ENCODE data around the gene NEK7. TPM values are rescaled to one million over a fixed set of nuclear protein-coding genes. Genes with fewer than 3 reads are reported as not detected.

The NEK7 gene
- total and polyA plus RNA-seq, 2 experiments from 2014 or later, result 25.6 to 86.9 TPM

DNA sequence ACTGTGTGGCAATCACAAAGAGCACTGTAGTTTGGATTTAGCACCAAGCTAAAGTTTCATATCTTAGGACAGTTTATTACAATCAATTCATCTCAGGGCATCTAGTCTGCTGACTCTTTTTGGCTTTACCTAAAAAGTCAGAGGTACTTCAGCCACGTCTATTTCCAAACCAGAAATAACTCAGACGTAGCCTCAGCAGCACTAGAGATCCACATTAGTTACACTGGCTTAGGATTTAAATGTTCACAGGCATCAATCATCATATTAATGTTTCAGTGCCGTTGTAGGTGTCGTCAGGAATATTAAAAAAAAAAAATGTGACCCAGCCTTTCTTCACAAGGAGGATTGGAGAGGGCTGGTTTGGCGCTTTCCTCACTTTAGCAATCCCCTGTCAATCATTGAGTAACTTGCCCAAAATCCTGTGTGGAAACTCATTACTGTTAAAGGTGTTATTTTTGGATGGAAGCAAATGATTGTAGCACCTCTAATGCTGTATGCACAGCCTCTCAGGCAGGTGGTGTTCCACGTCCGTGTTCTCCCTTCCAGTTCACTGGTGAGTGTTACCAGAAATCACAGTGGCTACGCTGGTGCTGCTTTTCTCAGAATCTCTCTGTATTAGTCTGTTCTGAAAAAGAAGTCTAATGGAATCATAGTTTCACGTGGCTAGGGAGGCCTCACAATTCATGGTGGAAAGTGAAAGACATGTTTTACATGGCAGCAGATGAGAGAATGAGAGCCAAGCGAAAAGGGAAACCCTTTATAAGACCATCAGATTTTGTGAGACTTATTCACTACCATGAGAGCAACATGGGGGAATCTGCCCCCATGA lies 45.4 kb downstream of the NEK7 start:
- Histone ChIP-seq H3K79me2 (peaks cover 99% of the 10 kb centered on the region), H3K27me3 (no peaks in the 10 kb centered on the region), H3K27ac (no peak overlapping the region), H3K9me3 (ENCODE audit: low read depth) (no peaks in the 10 kb centered on the region), H2AFZ (no peak overlapping the region), H4K20me1 (ENCODE audit: insufficient read depth, poor library complexity, severe bottlenecking) (peaks cover 32% of the 10 kb centered on the region), H3K36me3 (replicated peaks; ENCODE audit: insufficient read depth, low read depth) (no peaks in the 10 kb centered on the region), H3K9me2 (replicated peaks; ENCODE audit: insufficient read depth) (no peaks in the 10 kb centered on the region), H3K4me3 (no peak overlapping the region), H3K4me2 (no peak overlapping the region), H3K4me1 (ENCODE audit: insufficient read depth) (no peaks in the 10 kb centered on the region)
- TF ChIP-seq EZH2 (IDR thresholded peaks at IDR 0.05; ENCODE audit: borderline replicate concordance), result no peak
- TF ChIP-seq EZH2phosphoT487 (IDR thresholded peaks at IDR 0.05; ENCODE audit: low read depth, severe bottlenecking, unreplicated experiment), result no peak
- TF ChIP-seq, protein P1, sequence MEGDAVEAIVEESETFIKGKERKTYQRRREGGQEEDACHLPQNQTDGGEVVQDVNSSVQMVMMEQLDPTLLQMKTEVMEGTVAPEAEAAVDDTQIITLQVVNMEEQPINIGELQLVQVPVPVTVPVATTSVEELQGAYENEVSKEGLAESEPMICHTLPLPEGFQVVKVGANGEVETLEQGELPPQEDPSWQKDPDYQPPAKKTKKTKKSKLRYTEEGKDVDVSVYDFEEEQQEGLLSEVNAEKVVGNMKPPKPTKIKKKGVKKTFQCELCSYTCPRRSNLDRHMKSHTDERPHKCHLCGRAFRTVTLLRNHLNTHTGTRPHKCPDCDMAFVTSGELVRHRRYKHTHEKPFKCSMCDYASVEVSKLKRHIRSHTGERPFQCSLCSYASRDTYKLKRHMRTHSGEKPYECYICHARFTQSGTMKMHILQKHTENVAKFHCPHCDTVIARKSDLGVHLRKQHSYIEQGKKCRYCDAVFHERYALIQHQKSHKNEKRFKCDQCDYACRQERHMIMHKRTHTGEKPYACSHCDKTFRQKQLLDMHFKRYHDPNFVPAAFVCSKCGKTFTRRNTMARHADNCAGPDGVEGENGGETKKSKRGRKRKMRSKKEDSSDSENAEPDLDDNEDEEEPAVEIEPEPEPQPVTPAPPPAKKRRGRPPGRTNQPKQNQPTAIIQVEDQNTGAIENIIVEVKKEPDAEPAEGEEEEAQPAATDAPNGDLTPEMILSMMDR (IDR thresholded peaks at IDR 0.05; ENCODE audit: poor library complexity), result no peak
- DNase-seq (ENCODE audit: low spot score), result no peak
- 95% methylated on average over 10 of the region's 10 CpGs for WGBS (ENCODE audit: low lambda C conversion rate, missing lambda C conversion rate)

DNA sequence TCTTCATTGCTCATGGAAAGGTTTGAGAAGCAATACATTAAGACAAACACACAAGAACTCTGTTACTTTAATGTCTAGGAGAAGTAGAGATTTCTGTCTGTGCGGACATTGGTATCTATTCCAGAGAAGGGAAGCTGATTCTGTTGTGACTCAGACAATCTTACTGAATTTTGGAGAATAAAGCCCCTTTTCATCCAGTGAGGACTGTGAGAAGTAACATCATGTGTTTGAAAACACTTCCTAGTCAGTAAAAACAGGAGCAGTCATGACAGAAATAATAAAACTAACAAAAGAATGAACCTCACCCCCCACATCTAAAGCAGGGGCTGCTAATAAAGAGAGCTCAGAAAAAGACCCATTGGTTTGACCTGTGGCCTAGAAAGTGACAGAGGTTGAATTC lies 46.6 kb downstream of the NEK7 start:
- no peaks in the 10 kb centered on the region for H3K4me1 ChIP-seq (ENCODE audit: insufficient read depth)
- H3K79me2 ChIP-seq, result peaks cover 99% of the 10 kb centered on the region
- H3K36me3 ChIP-seq (replicated peaks; ENCODE audit: insufficient read depth, low read depth), result no peaks in the 10 kb centered on the region
- H3K27me3 ChIP-seq, result no peaks in the 10 kb centered on the region
- H3K4me2 ChIP-seq, result no peak overlapping the region
- no peak overlapping the region for H3K27ac ChIP-seq
- WGBS (ENCODE audit: low lambda C conversion rate, missing lambda C conversion rate), result 97% methylated on average over 1 of the region's 1 CpG
- no peak for DNase-seq (ENCODE audit: low spot score)
- TF ChIP-seq, protein P1 (IDR thresholded peaks at IDR 0.05; ENCODE audit: poor library complexity), result no peak
- TF ChIP-seq EZH2 (IDR thresholded peaks at IDR 0.05; ENCODE audit: borderline replicate concordance) (no peak), EZH2phosphoT487 (IDR thresholded peaks at IDR 0.05; ENCODE audit: low read depth, severe bottlenecking, unreplicated experiment) (no peak)
- no peaks in the 10 kb centered on the region for H3K9me2 ChIP-seq (replicated peaks; ENCODE audit: insufficient read depth)
- H2AFZ ChIP-seq, result no peak overlapping the region
- H4K20me1 ChIP-seq (ENCODE audit: insufficient read depth, poor library complexity, severe bottlenecking), result peaks cover 28% of the 10 kb centered on the region
- no peak overlapping the region for H3K4me3 ChIP-seq
- H3K9me3 ChIP-seq (ENCODE audit: low read depth), result no peaks in the 10 kb centered on the region

DNA sequence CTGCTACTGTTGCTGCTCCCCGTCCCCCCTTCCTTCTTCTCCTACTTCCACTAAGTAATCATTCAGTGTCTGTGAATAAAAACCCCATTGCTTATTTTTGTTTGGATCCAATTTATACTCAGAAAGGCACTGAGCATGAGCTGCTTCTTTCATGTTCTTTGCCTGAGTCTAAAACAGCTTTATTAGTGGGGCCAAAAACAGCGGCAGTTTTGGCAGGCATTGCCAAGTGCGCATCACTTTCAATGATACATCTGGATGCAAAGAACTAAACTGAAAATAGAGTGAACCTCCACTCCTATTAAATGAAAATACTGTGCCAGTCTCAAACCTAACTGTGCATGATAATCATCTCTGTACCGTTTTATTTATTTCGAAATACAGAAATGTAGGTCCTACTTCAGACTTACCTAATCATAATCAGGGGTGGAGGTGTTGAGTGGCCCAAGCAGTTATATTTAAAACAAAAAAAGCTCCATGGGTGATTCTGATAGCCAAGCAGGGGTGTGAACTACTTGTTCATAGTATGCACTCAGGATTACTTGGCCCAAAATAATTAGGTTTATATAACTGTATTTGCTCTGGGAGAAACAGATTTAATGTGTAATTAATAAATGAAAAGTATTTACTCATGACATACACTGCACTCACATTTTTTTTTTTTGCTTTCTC lies 48.4 kb downstream of the NEK7 start:
- no peak overlapping the region for H3K27ac ChIP-seq
- no peak overlapping the region for H3K4me3 ChIP-seq
- no peaks in the 10 kb centered on the region for H3K27me3 ChIP-seq
- H3K9me2 ChIP-seq (replicated peaks; ENCODE audit: insufficient read depth), result no peaks in the 10 kb centered on the region
- no peaks in the 10 kb centered on the region for H3K4me1 ChIP-seq (ENCODE audit: insufficient read depth)
- H3K79me2 ChIP-seq, result peaks cover 96% of the 10 kb centered on the region
- WGBS (ENCODE audit: low lambda C conversion rate, missing lambda C conversion rate), result 85% methylated on average over 5 of the region's 5 CpGs
- no peak overlapping the region for H3K4me2 ChIP-seq
- no peak overlapping the region for H2AFZ ChIP-seq
- no peaks in the 10 kb centered on the region for H3K9me3 ChIP-seq (ENCODE audit: low read depth)
- DNase-seq (ENCODE audit: low spot score), result no peak
- no peak for TF ChIP-seq EZH2 (IDR thresholded peaks at IDR 0.05; ENCODE audit: borderline replicate concordance)
- TF ChIP-seq, protein P1 (IDR thresholded peaks at IDR 0.05; ENCODE audit: poor library complexity), result no peak
- TF ChIP-seq EZH2phosphoT487 (IDR thresholded peaks at IDR 0.05; ENCODE audit: low read depth, severe bottlenecking, unreplicated experiment), result no peak
- H4K20me1 ChIP-seq (ENCODE audit: insufficient read depth, poor library complexity, severe bottlenecking), result peaks cover 20% of the 10 kb centered on the region
- H3K36me3 ChIP-seq (replicated peaks; ENCODE audit: insufficient read depth, low read depth), result no peaks in the 10 kb centered on the region
